ENCODE results near the gene APLNR.

- TF ChIP-seq CTCF (IDR thresholded peaks at IDR 0.05; ENCODE audit: low read length) = no peak
- no peak for TF ChIP-seq EZH2 (IDR thresholded peaks at IDR 0.05; ENCODE audit: borderline replicate concordance, low read length)
Measured at GRCh38 chr11:57207168-57207567, 29.9 kb downstream of the APLNR start.
